Measurements from ENCODE around the gene USH2A.
"Not testable (repeated sequence)": the region's sequence is repeated elsewhere in the genome, so short reads cannot be mapped to it uniquely, and the experiment has no call there.

USH2A gene

GRCh38 chr1:216193839-216194443, 229.3 kb downstream of the USH2A start:
- DNase-seq = no peak

GRCh38 chr1:216190438-216190837, 232.8 kb downstream of the USH2A start:
- no peak for DNase-seq

- DNase-seq = no peak
Observed at GRCh38 chr1:216186816-216187215, 236.4 kb downstream of the USH2A start.

- DNase-seq = no peak
Observed at GRCh38 chr1:216186141-216186540, 237.1 kb downstream of the USH2A start.

- no peak for DNase-seq
Observed at GRCh38 chr1:216184126-216184680, 239.0 kb downstream of the USH2A start.

GRCh38 chr1:216183454-216183853, 239.8 kb downstream of the USH2A start:
- no peak for DNase-seq

GRCh38 chr1:216183007-216183406, 240.2 kb downstream of the USH2A start:
- no peak for DNase-seq

GRCh38 chr1:216181590-216181989, 241.7 kb downstream of the USH2A start:
- DNase-seq = no peak

- DNase-seq = no peak
Observed at GRCh38 chr1:216178281-216178680, 245.0 kb downstream of the USH2A start.

- DNase-seq = no peak
Observed at GRCh38 chr1:216176970-216177369, 246.3 kb downstream of the USH2A start.

- no peak for DNase-seq
Observed at GRCh38 chr1:216175714-216176113, 247.5 kb downstream of the USH2A start.

- DNase-seq = no peak
Observed at GRCh38 chr1:216173376-216173995, 249.8 kb downstream of the USH2A start.

- no peak for DNase-seq
Observed at GRCh38 chr1:216169351-216169750, 253.9 kb downstream of the USH2A start.

- no peak for DNase-seq
Observed at GRCh38 chr1:216168546-216168945, 254.7 kb downstream of the USH2A start.

- DNase-seq = no peak
Observed at GRCh38 chr1:216154063-216154462, 269.2 kb downstream of the USH2A start.

- no peak for DNase-seq
Observed at GRCh38 chr1:216153130-216153529, 270.1 kb downstream of the USH2A start.

GRCh38 chr1:216145451-216146018, 277.7 kb downstream of the USH2A start:
- not testable (repeated sequence) for DNase-seq

GRCh38 chr1:216144661-216145450, 278.4 kb downstream of the USH2A start:
- no peak for DNase-seq

- no peak for DNase-seq
Observed at GRCh38 chr1:216142921-216143320, 280.3 kb downstream of the USH2A start.

- no peak for DNase-seq
Observed at GRCh38 chr1:216140730-216141524, 282.3 kb downstream of the USH2A start.

GRCh38 chr1:216124192-216124781, 299.0 kb downstream of the USH2A start:
- no peak for DNase-seq

Measured in NCI-H2029 (cell line).